ENCODE data around the gene PSME3. TPM values are rescaled to one million over a fixed set of nuclear protein-coding genes. Genes with fewer than 3 reads are reported as not detected.
A peak's percentile ranks its signal among the peaks of the same experiment; 100 is the strongest.
"Not testable (repeated sequence)": the region's sequence is repeated elsewhere in the genome, so short reads cannot be mapped to it uniquely, and the experiment has no call there.

Gene PSME3
- total RNA-seq, 2 donors from 2014 or later: 89.7 to 104 TPM

DNA sequence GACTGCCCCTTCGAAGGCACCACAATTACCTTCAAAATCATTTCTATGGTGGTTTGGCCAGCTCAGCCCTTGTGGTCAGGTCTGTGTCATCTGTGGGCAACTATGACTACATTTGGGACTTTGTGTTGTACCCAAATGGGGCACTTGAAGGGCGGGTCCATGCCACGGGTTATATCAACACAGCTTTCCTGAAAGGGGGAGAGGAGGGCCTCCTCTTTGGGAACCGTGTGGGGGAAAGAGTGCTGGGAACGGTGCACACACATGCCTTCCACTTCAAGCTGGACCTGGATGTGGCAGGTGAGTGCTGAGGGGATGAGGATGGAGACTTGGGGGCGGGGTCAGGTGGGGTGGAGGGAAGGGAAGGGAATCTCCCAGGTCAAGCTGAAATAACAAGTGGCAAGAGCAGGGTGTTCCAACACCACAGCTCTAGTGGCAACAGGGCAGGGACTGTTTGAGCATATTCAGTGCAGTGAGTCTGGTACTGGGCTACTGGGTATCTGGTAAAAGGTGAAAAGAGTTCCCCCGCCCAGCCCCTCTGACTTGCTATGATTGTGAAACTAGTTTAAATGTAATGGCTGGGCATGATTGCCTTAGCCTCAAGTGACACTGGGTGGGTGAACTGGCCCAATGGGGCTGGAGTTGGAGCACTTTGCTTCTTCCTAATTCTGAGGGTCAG lies 12.9 kb downstream of the PSME3 start:
- intact Hi-C loops (cut with DNase I, micrococcal nuclease): loop anchor here in 1 of 2 donors (5.0 kb wide), 1 partner anchor 91 kb away; no protein-coding TSS in a partner anchor
- DNase-seq: no peak
- ATAC-seq: no peak

DNA sequence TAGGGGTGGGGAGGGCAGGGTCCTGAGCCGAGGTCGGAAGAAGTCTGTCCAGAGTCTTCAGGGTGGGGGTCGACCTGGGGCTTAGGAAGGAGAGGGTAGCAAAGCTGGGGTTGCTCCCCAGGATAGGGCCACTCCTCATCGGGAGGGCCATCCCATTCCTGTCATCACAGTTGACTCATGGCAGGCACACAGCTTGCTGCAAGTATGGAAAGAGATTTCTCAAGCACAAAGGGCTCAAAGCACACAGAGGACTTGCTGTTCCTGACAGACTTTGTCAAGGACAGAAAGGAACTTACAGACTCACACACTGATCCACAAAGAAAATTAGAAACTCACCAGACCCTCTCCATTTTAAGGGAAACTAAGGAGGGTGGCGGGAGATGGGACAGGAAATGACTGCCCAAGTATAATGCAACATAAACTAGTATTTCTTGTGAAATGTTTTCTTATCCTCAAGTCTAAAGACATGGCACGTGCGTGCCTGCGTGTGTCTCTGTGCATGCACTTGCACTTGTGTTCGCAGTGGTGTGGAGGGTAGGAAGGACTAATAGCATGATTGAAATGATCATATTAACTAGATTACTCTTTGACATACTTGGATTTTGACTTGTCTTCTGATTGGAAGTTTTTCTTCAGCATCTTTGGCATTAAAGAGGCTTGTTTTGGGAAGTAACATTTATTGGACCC lies 13.5 kb downstream of the PSME3 start:
- ATAC-seq (no peak), DNase-seq (no peak)
- intact Hi-C loops (cut with DNase I, micrococcal nuclease): loop anchor here in 1 of 2 donors (5.0 kb wide), 1 partner anchor 91 kb away; no protein-coding TSS in a partner anchor

DNA sequence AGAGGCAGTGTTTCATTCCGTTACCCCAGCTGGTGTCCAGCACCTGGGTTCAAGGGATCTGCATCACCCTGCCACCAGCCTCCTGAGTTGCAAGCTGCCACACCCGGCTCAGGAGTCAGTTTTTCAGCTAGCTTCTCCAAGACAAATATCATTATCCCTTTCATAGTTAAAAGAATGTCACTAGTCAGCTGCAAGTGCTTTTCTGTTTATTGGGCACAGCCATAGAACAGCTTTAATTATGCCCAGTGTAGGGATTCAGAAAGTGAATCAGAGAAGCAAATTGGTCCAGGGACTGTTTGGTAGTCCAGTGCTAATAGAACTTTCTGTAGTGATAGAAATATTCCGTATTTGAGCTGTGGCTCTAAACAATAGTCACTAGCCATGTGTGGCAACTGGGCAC lies 14.9 kb downstream of the PSME3 start:
- intact Hi-C loops (cut with DNase I, micrococcal nuclease): loop anchor here in 1 of 2 donors (5.0 kb wide), 1 partner anchor 89 kb away; no protein-coding TSS in a partner anchor
- no peak for DNase-seq
- ATAC-seq: no peak

- ATAC-seq (no peak), DNase-seq (no peak)
- intact Hi-C loops (cut with DNase I, micrococcal nuclease): loop anchor here in 1 of 2 donors (5.0 kb wide), 1 partner anchor 88 kb away; no protein-coding TSS in a partner anchor
Measured at GRCh38 chr17:42849031-42849430, 15.8 kb downstream of the PSME3 start.

DNA sequence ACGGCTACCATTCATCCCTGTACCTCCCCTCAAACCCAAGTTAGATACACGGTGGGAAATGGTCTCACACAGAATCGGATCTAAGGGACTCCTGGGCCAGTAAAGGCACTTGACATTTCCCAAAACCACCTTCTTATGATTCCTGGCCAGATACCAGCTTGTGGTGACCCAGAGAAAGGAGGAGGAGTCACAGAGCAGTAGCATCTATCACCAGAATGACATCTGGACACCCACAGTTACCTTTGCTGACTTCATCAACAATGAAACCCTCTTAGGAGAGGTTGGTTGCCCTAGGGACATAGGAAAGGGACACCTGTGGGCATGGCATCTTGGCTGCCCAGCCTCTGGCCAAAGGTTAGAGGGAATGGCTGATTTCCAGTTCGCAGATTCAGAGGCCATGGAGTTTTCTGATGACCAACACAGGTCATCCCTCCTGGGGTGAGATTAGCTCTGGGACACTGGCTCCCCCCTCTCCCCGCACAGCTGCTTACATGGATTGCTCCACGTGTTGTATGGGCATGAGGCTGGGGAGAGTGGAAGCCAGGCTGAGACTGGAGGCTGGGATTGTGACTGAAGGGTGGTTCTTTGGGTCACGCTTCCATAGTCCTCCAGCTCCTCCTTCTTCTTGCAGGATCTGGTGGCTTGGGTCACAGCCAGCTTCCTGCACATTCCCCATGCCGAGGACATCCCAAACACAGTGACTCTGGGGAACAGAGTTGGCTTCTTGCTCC lies 16.4 kb downstream of the PSME3 start:
- DNase-seq (no peak), ATAC-seq (no peak)
- intact Hi-C loops (cut with DNase I, micrococcal nuclease): loop anchor here in 1 of 2 donors (5.0 kb wide), 1 partner anchor 88 kb away; no protein-coding TSS in a partner anchor

DNA sequence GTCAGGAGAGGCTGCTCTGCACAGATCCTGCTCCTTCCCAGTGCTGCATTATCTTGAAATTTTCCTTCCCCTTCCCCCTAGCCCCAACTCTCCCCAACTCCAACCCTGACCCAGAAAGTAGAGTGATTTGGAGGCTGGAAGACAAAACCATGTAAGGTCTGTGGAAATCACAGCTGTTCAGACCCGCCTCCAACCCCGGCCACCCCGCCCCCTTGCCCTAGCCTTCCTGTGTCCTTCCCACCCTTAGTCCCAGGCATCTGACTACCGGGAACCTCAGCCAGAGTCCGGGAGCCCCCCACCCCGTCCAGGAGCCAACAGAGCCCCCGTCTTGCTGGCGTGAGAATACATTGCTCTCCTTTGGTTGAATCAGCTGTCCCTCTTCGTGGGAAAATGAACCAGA lies 17.8 kb downstream of the PSME3 start, which contains the start of gene AOC3:
AOC3 (plus strand) TSS at position 246 of the 400 bp plus-strand sequence; CDS start at position 391, 145 bp downstream.
- ATAC-seq: no peak

DNA sequence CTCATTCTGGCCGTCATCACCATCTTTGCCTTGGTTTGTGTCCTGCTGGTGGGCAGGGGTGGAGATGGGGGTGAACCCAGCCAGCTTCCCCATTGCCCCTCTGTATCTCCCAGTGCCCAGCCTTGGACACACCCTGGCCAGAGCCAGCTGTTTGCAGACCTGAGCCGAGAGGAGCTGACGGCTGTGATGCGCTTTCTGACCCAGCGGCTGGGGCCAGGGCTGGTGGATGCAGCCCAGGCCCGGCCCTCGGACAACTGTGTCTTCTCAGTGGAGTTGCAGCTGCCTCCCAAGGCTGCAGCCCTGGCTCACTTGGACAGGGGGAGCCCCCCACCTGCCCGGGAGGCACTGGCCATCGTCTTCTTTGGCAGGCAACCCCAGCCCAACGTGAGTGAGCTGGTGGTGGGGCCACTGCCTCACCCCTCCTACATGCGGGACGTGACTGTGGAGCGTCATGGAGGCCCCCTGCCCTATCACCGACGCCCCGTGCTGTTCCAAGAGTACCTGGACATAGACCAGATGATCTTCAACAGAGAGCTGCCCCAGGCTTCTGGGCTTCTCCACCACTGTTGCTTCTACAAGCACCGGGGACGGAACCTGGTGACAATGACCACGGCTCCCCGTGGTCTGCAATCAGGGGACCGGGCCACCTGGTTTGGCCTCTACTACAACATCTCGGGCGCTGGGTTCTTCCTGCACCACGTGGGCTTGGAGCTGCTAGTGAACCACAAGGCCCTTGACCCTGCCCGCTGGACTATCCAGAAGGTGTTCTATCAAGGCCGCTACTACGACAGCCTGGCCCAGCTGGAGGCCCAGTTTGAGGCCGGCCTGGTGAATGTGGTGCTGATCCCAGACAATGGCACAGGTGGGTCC lies 18.4 kb downstream of the PSME3 start:
- ATAC-seq; DNase-seq; intact Hi-C loops (cut with DNase I, micrococcal nuclease): not testable (repeated sequence)

More for the DNA sequence above, 17.8 kb downstream of the PSME3 start, which contains the start of gene AOC3:
- intact Hi-C loops (cut with DNase I, micrococcal nuclease): no loop called here
- DNase-seq: peak; percentile 47 to 53

DNA sequence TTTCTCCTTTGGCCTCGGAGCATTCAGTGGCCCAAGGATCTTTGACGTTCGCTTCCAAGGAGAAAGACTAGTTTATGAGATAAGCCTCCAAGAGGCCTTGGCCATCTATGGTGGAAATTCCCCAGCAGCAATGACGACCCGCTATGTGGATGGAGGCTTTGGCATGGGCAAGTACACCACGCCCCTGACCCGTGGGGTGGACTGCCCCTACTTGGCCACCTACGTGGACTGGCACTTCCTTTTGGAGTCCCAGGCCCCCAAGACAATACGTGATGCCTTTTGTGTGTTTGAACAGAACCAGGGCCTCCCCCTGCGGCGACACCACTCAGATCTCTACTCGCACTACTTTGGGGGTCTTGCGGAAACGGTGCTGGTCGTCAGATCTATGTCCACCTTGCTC lies 19.2 kb downstream of the PSME3 start:
- intact Hi-C loops (cut with DNase I, micrococcal nuclease): no loop called here
- DNase-seq (peak in 1 of 2 donors; percentile 41), ATAC-seq (no peak)

DNA sequence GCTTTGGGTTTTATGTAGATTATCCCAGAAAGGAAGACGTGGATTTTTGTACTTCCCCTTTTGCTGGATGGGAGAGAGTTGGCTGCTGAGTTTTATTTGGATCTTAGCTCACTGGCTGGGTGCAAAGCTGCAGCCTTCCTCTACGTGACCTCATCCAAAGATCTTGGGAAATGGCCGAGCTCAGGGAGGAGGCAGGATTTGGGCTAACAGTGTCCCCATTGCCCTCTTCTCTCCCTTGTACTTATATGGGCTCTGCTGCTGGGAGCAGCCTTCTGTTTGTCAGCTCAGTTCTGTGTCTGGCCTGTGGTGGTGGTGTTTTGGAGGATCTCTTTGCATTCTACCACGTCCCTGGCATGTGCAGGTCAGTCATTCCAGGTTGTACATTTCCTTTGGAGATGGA lies 19.8 kb downstream of the PSME3 start:
- intact Hi-C loops (cut with DNase I, micrococcal nuclease): no loop called here
- ATAC-seq (peak; percentile 22), DNase-seq (no peak)

DNA sequence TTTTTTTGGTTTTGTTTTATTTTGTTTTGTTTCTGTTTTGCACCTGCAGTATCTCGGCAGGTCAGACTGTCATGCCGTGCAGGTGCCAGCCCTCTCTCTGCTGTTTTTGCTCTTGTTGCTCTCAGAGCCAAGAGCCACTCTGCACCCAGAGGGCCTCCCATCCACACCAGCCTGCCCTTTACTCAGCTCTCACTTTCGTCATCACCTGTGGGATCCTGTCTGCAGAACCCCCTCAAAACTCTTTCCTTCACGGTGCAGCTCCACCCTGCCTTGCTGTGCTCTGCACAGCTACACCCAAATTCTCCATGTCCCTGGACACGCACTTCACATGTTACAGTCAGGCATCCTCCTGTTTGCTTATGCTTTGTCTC lies 20.4 kb downstream of the PSME3 start:
- ATAC-seq (no peak), DNase-seq (no peak)
- intact Hi-C loops (cut with DNase I, micrococcal nuclease): no loop called here

GRCh38 chr17:42853968-42854790 lies 21.0 kb downstream of the PSME3 start:
- intact Hi-C loops (cut with DNase I, micrococcal nuclease): no loop called here
- DNase-seq (no peak), ATAC-seq (no peak)

DNA sequence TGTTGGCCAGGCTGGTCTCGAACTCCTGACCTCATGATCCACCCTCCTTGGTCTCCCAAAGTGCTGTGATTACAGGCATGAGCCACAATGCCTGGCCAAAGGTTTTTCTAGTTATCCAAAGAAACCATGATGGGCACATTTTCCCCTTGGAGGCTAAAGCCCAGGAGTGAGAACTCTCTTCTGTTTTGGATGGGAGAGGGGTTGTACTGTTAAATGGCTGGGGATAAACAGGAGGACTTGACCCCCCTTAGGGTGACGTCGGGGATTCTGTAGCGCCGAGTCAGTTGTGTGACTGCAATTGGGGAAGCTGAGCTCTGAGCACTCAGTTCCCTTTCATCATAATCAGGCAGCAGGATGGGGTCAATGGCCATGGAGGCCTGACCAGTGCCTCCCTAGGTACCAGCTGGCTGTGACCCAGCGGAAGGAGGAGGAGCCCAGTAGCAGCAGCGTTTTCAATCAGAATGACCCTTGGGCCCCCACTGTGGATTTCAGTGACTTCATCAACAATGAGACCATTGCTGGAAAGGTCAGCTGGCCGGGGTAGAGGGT lies 21.9 kb downstream of the PSME3 start:
- no peak for DNase-seq
- ATAC-seq: no peak

DNA sequence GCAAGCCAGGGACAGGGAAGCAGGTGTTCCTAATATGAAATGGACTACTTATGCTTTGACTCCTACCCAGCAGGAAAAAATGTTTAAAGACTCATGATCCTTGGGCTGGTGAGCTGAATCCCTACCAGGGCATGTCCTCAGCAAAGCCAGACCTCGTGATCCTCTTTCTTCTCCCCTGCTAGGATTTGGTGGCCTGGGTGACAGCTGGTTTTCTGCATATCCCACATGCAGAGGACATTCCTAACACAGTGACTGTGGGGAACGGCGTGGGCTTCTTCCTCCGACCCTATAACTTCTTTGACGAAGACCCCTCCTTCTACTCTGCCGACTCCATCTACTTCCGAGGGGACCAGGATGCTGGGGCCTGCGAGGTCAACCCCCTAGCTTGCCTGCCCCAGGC lies 22.9 kb downstream of the PSME3 start:
- ATAC-seq; intact Hi-C loops (cut with DNase I, micrococcal nuclease); DNase-seq: not testable (repeated sequence)

More for the DNA sequence above, 21.9 kb downstream of the PSME3 start:
- intact Hi-C loops (cut with DNase I, micrococcal nuclease): no loop called here

DNA sequence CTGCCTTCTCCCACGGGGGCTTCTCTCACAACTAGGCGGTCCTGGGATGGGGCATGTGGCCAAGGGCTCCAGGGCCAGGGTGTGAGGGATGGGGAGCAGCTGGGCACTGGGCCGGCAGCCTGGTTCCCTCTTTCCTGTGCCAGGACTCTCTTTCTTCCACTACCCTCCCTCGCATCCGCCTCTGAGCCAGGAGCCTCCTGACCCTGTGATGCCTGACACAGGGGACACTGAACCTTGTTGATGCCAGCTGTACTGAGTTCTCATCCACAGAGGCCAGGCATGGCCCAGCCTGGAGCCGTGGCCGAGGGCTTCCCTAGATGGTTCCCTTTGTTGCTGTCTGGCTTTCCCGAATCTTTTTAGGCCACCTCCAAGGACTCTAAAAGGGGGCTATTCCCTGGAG lies 23.3 kb downstream of the PSME3 start:
- intact Hi-C loops (cut with DNase I, micrococcal nuclease); ATAC-seq; DNase-seq: not testable (repeated sequence)

DNA sequence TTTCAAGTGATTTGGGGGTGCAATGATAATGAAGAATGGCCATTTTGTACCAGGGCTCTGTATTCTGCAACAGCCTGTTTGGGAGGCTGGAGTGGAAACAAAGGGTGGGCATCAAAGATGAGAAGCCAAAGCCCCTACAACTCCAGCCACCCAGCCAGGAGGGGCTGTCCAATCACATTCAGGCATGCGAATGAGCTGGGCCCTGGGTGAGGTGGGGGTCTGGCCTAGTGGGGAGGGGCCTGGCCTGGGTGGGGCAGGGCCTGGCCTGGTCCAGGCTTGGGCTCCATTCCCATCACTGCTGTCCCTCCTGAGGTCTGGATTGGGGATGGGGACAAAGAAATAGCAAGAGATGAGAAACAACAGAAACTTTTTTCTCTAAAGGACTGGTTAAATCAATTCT lies 24.2 kb downstream of the PSME3 start:
- intact Hi-C loops (cut with DNase I, micrococcal nuclease): no loop called here
- ATAC-seq: no peak
- no peak for DNase-seq

- DNase-seq (no peak), ATAC-seq (no peak)
- intact Hi-C loops (cut with DNase I, micrococcal nuclease): no loop called here
Measured at GRCh38 chr17:42865638-42866094, 32.5 kb downstream of the PSME3 start.

- DNase-seq (no peak), ATAC-seq (no peak)
- intact Hi-C loops (cut with DNase I, micrococcal nuclease): no loop called here
Measured at GRCh38 chr17:42866216-42866615, 33.0 kb downstream of the PSME3 start.

All from left colon (tissue), 2 donors.